DOHH2 (cell line): Measurements from ENCODE around the gene ASCC2.

ENCODE experiments used
- CTCF ChIP-seq: fragments of 200-600 bp; sonication (generic); IDR thresholded peaks from one replicate; pipeline ENCODE4 v1.5.1; 2014; ENCODE audit warnings: antibody characterized with exemption, mild to moderate bottlenecking, low read depth, low read length; ENCODE audit not compliant: poor library complexity, severe bottlenecking
- EZH2phosphoT487 ChIP-seq: fragments of 200-600 bp; sonication (generic); IDR thresholded peaks from 2 replicates; pipeline ENCODE4 v1.6.1; 2017; ENCODE audit warnings: borderline replicate concordance, mild to moderate bottlenecking, antibody characterized with exemption, low read length, moderate library complexity, mixed read lengths

DNA sequence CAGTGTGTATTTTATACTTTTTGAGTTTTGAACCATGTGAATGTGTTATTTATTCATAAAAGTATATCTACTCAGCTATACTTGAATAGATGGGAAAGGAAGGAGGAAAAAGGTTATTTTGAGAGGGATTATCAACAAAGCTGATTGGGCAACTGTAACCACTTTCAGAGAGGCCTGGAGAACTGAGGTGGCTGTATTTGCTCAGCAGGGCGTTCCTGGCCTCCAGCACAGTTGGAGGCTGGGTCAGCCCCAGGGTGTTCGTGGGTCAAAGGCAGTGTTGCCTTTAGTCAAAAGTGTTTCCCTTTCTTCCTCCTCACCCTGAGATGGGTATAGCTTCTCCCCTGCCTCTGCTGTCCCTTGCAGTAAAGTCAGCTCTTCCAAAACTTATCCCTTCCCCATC, 26.7 kb downstream of the ASCC2 start:
- TF ChIP-seq CTCF = no peak
- no peak for TF ChIP-seq EZH2phosphoT487
